Fibroblast of the aortic adventitia (primary cell): ENCODE results near the gene OR2T29. TPM values are rescaled to one million over a fixed set of nuclear protein-coding genes. Genes with fewer than 3 reads are reported as not detected.
"Not testable (repeated sequence)": the region's sequence is repeated elsewhere in the genome, so short reads cannot be mapped to it uniquely, and the experiment has no call there.

Experiments
- DNase-seq: peaks from one replicate; pipeline ENCODE4 v3.0.0-alpha.2; 2010; ENCODE audit warnings: low read depth
- H3K4me3 ChIP-seq: 2 replicates; pipeline ENCODE4 v1.5.1; 2011; ENCODE audit warnings: low read depth, mild to moderate bottlenecking, control low read depth, low read length, moderate library complexity
- small RNA-seq: library from RNA; depleted of rRNA; stranded (forward); fragments of <200 nt; gene quantifications from one replicate; pipeline ENCODE3, GENCODE V24; 2012
- total RNA-seq: library from RNA; depleted of rRNA; stranded (reverse); fragments of >200 nt; gene quantifications from 2 replicates; pipeline ENCODE4 v1.2.3, GENCODE V29; 2012; ENCODE audit warnings: low replicate concordance
- TF ChIP-seq, protein P1 (sequence below): IDR thresholded peaks from 2 replicates; pipeline ENCODE4 v1.5.1; 2011; ENCODE audit warnings: mild to moderate bottlenecking, low read length, control low read depth, inconsistent platforms; ENCODE audit not compliant: insufficient read depth

OR2T29 gene
- total RNA-seq, 1 donor = not detected

DNA sequence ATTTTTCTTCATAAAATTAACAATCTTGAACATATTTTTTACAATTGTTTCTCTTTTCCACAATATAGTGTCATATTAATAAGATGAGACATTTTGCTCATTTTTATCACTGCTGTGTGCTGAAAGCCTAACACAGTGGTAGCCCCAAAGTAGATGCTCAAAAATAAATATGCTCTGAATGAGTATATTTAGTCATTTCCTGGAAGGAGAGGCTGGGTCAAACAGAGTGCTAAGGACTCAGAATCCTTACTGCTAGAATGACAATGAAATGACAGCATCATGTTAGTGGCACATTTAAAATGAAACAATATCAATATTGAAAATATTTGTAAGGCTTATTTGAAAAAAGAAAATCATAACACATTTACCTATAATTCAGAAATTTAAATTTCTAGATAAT lies 25.1 kb downstream of the OR2T29 start:
- DNase-seq, H3K4me3 ChIP-seq: not testable (repeated sequence)

DNA sequence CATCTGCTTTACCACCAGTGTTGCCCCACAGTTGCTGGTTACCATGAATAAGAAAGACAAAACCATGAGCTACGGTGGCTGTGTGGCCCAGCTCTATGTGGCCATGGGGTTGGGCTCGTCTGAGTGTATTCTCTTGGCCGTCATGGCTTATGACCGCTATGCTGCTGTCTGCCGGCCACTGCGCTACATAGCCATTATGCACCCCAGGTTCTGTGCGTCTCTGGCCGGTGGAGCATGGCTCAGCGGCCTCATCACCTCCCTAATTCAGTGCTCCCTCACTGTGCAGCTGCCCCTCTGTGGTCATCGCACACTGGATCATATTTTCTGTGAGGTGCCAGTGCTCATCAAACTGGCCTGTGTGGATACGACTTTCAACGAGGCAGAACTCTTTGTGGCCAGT lies 40.7 kb downstream of the OR2T29 start:
- TF ChIP-seq, protein P1, sequence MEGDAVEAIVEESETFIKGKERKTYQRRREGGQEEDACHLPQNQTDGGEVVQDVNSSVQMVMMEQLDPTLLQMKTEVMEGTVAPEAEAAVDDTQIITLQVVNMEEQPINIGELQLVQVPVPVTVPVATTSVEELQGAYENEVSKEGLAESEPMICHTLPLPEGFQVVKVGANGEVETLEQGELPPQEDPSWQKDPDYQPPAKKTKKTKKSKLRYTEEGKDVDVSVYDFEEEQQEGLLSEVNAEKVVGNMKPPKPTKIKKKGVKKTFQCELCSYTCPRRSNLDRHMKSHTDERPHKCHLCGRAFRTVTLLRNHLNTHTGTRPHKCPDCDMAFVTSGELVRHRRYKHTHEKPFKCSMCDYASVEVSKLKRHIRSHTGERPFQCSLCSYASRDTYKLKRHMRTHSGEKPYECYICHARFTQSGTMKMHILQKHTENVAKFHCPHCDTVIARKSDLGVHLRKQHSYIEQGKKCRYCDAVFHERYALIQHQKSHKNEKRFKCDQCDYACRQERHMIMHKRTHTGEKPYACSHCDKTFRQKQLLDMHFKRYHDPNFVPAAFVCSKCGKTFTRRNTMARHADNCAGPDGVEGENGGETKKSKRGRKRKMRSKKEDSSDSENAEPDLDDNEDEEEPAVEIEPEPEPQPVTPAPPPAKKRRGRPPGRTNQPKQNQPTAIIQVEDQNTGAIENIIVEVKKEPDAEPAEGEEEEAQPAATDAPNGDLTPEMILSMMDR = no peak
- no peak for DNase-seq
- no peak overlapping the region for H3K4me3 ChIP-seq

DNA sequence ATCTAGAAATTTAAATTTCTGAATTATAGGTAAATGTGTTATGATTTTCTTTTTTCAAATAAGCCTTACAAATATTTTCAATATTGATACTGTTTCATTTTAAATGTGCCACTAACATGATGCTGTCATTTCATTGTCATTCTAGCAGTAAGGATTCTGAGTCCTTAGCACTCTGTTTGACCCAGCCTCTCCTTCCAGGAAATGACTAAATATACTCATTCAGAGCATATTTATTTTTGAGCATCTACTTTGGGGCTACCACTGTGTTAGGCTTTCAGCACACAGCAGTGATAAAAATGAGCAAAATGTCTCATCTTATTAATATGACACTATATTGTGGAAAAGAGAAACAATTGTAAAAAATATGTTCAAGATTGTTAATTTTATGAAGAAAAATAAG lies 52.4 kb downstream of the OR2T29 start:
- H3K4me3 ChIP-seq, DNase-seq: not testable (repeated sequence)

DNA sequence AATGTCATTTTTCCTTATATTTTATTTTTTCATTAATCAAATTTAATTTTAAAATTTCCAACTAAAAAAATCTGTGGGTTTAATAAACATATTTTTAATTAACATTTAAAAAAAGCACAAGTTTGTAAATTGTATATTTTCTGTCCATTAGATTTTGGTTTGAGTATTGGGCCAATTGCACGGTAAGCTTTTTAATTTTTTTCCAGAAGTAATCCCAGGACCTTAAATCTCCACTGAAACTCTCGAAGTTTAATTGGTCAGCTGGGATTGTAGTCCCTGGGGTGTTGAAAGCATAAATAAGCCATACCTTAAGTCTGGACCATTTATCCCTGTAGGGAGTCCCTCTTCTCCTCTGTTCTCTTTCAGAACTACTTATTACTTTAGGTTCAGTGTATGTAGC lies 54.8 kb downstream of the OR2T29 start, which contains the start of gene OR2G6:
TSS of gene OR2G6 (plus strand) at position 301 of the 400 bp plus-strand sequence. CDS start 13,574 bp downstream, outside the sequence.
- not testable (repeated sequence) for DNase-seq, H3K4me3 ChIP-seq

Small RNA genes lying within 50 kb of the gene (small RNA-seq; reads per million reads assigned to genes)
- not detected for gene RF00019

Other genes starting within 250 kb of the OR2T29 start
- gene OR2M7, start 238.2 kb downstream of the OR2T29 start, total RNA-seq = not detected in 2 replicates
- not detected in 2 replicates for gene OR14C36, start 214.0 kb downstream of the OR2T29 start, total RNA-seq
- not detected in 2 replicates for gene OR2T4, start 201.1 kb downstream of the OR2T29 start, total RNA-seq
- gene OR2T6, start 187.0 kb downstream of the OR2T29 start, total RNA-seq = not detected in 2 replicates
- not detected in 2 replicates for gene OR2T1, start 159.7 kb downstream of the OR2T29 start, total RNA-seq
- not detected in 2 replicates for gene OR2T2, start 117.1 kb downstream of the OR2T29 start, total RNA-seq
- not detected in 2 replicates for gene OR2T3, start 89.4 kb downstream of the OR2T29 start, total RNA-seq
- not detected in 2 replicates for gene OR2T5, start 74.2 kb downstream of the OR2T29 start, total RNA-seq
- not detected in 2 replicates for gene OR2G6, start 54.7 kb downstream of the OR2T29 start, total RNA-seq
- not detected in 2 replicates for gene OR2T34, start 12.0 kb upstream of the OR2T29 start, total RNA-seq
- not detected in 2 replicates for gene OR2T10, start 34.9 kb upstream of the OR2T29 start, total RNA-seq
- gene OR2T11, start 72.3 kb upstream of the OR2T29 start, total RNA-seq = not detected in 2 replicates
- not detected in 2 replicates for gene OR2T35, start 82.5 kb upstream of the OR2T29 start, total RNA-seq
- not detected in 2 replicates for gene OR2T27, start 92.8 kb upstream of the OR2T29 start, total RNA-seq
- not detected in 2 replicates for gene OR14I1, start 140.0 kb upstream of the OR2T29 start, total RNA-seq
- 0.27 TPM in 1 of 2 replicates, not detected in the other for gene LYPD8, start 193.0 kb upstream of the OR2T29 start, total RNA-seq